GM12878 (cell line): ENCODE data around the gene POP7. TPM values are rescaled to one million over a fixed set of nuclear protein-coding genes. Genes with fewer than 3 reads are reported as not detected.

Experiments
- ATAC-seq: fragments of 200-7000 bp; cut with Tn5 transposase; 3 replicates; pipeline ENCODE4 v1.9.1; 2020; ENCODE audit warnings: mild to moderate bottlenecking, moderate library complexity
- BruUV-seq: library from RNA; stranded (reverse); fragments of 400-500 nt; replicated peaks from 2 replicates; lab custom pipeline; 2021; lab: Mats Ljungman, UMichigan
- CTCF ChIA-PET: fragments of 300-600 bp; sonication (Branson Sonifier 250); formaldehyde crosslinking; extraction: SDS; loops from one replicate; lab custom pipeline; 2021; ENCODE audit warnings: inconsistent platforms; lab: Yijun Ruan, JAX
- POLR2A ChIA-PET: fragments of 350-600 bp; formaldehyde crosslinking; extraction: SDS; loops from one replicate; lab custom pipeline; 2021; ENCODE audit warnings: inconsistent platforms; lab: Charles Lee
- RAD21 ChIA-PET: fragments of 300-600 bp; sonication (Branson Sonifier 250); formaldehyde crosslinking; loops from one replicate; lab custom pipeline; 2023; ENCODE audit warnings: antibody characterized with exemption; ENCODE audit not compliant: unreplicated experiment; lab: Charles Lee
- SMC1A ChIA-PET: fragments of 300-600 bp; sonication (Branson Sonifier 250); formaldehyde crosslinking; loops from one replicate; lab custom pipeline; 2023; ENCODE audit not compliant: unreplicated experiment, uncharacterized antibody; lab: Charles Lee
- DNase-seq: peaks from one replicate; pipeline ENCODE4 v3.0.0-alpha.2; 2011; ENCODE audit warnings: low read depth, low spot score
- FAIRE-seq: peaks from 3 replicates; lab custom pipeline; 2011; peaks lifted over from hg19 to GRCh38; lab: Jason Lieb, UNC
- H2AFZ ChIP-seq: 2 replicates; pipeline ENCODE4 v1.6.0; 2011; ENCODE audit warnings: low read depth, low read length, control low read depth; ENCODE audit not compliant: control insufficient read depth
- H3K27ac ChIP-seq: 2 replicates; pipeline ENCODE4 v1.5.1; 2011; ENCODE audit warnings: control low read depth; ENCODE audit not compliant: control insufficient read depth, insufficient read depth
- H3K27me3 ChIP-seq, 2 experiments: replicated peaks in 1 of 2; 2 replicates each; pipeline versions ENCODE4 v1.6.0 to v1.6.1; 2011; ENCODE audit warnings: low read length in 1 of 2; ENCODE audit not compliant: control insufficient read depth in 2 of 2, insufficient read depth in 2 of 2
- H3K36me3 ChIP-seq, 2 experiments: 2 replicates each; pipeline ENCODE4 v1.5.1; 2011; ENCODE audit warnings: low read length in 1 of 2; ENCODE audit not compliant: control insufficient read depth in 2 of 2, insufficient read depth in 2 of 2
- H3K4me1 ChIP-seq: 2 replicates; pipeline ENCODE4 v1.6.1; 2011; ENCODE audit warnings: mild to moderate bottlenecking, low read length, moderate library complexity, mixed read lengths; ENCODE audit not compliant: control insufficient read depth, insufficient read depth
- H3K4me2 ChIP-seq: 2 replicates; pipeline ENCODE4 v1.6.0; 2011; ENCODE audit warnings: control low read depth; ENCODE audit not compliant: control insufficient read depth, insufficient read depth
- H3K4me3 ChIP-seq: fragments of 200-600 bp; sonication (generic); 2 replicates; pipeline ENCODE4 v1.5.1; 2016
- H3K79me2 ChIP-seq: 2 replicates; pipeline ENCODE4 v1.6.0; 2011; ENCODE audit warnings: low read length; ENCODE audit not compliant: control insufficient read depth, insufficient read depth
- H3K9ac ChIP-seq: 2 replicates; pipeline ENCODE4 v1.8.0; 2011; ENCODE audit warnings: low read length, control low read depth, mixed read lengths; ENCODE audit not compliant: control insufficient read depth, insufficient read depth
- H3K9me3 ChIP-seq: replicated peaks from 3 replicates; pipeline ENCODE4 v1.5.1; 2011; ENCODE audit warnings: mild to moderate bottlenecking, low read length; ENCODE audit not compliant: control insufficient read depth, insufficient read depth
- H4K20me1 ChIP-seq: 2 replicates; pipeline ENCODE4 v1.6.0; 2011; ENCODE audit not compliant: control insufficient read depth, insufficient read depth
- CUX1 ChIP-seq: IDR thresholded peaks from 2 replicates; pipeline ENCODE4 v1.6.1; 2012; ENCODE audit warnings: improper control_type of control experiment, low read depth, low read length; ENCODE audit not compliant: insufficient replicate concordance
- IKZF2 ChIP-seq, 2 experiments: fragments of 450-650 bp; IDR thresholded peaks; 2 replicates each; pipeline ENCODE4 v1.6.1; 2017; ENCODE audit warnings: mild to moderate bottlenecking in 2 of 2, moderate library complexity in 2 of 2
- MYC ChIP-seq: IDR thresholded peaks from 2 replicates; pipeline ENCODE4 v1.6.1; 2011; ENCODE audit warnings: mild to moderate bottlenecking, low read length, moderate library complexity, inconsistent platforms; ENCODE audit not compliant: insufficient read depth, insufficient replicate concordance, insufficient read length, severe bottlenecking
- NFYA ChIP-seq: IDR thresholded peaks from 2 replicates; pipeline ENCODE4 v1.6.1; 2011; ENCODE audit warnings: low read depth, mild to moderate bottlenecking, low read length, improper control_type of control experiment, borderline replicate concordance
- NR2C2 ChIP-seq: IDR thresholded peaks from 2 replicates; pipeline ENCODE4 v1.6.1; 2011; ENCODE audit warnings: borderline replicate concordance, low read depth; ENCODE audit not compliant: control insufficient read depth, insufficient read length
- PML ChIP-seq: IDR thresholded peaks from 2 replicates; pipeline ENCODE4 v1.6.1; 2012; ENCODE audit warnings: low read length, inconsistent platforms
- POLR2A ChIP-seq: IDR thresholded peaks from 2 replicates; pipeline ENCODE4 v1.6.1; 2011; ENCODE audit warnings: low read depth, mild to moderate bottlenecking, low read length
- RAD51 ChIP-seq: fragments of 450-650 bp; IDR thresholded peaks from 2 replicates; pipeline ENCODE4 v1.6.1; 2016; ENCODE audit warnings: moderate library complexity, mild to moderate bottlenecking, inconsistent platforms
- SMAD1 ChIP-seq: fragments of 450-650 bp; IDR thresholded peaks from 2 replicates; pipeline ENCODE4 v1.6.1; 2018; ENCODE audit warnings: mild to moderate bottlenecking, low read depth; ENCODE audit not compliant: partially characterized antibody
- WGBS: methylation state at CpG from one replicate; pipeline ENCODE4 v1.1.6; 2016; ENCODE audit warnings: low lambda C conversion rate; ENCODE audit not compliant: insufficient replicate concordance, insufficient coverage; ENCODE audit errors: missing lambda C conversion rate; 5-methylcytosine and 5-hydroxymethylcytosine counted together
- in situ Hi-C: fragments of 300-500 bp; cut with MboI; formaldehyde crosslinking; loops from 9 replicates; pipeline ENCODE4 v1.14.3; 2018; ENCODE audit warnings: mixed read lengths
- intact Hi-C: fragments of 100-400 bp; cut with micrococcal nuclease; formaldehyde crosslinking; loops from one replicate; pipeline ENCODE4 v1.14.2; 2022; ENCODE audit not compliant: unreplicated experiment
- polyA plus RNA-seq, 11 experiments: library from polyadenylated mRNA; depleted of rRNA in 4 of 11; unstranded in 6 of 11; stranded (reverse) in 5 of 11; fragments of >200 nt; fragmentation: Nextera tagmentation in 4 of 11; fragmentation: Illumina TruSeq in 1 of 11; extraction: Ambion mirVana in 4 of 11; extraction: Trizol in 1 of 11; gene quantifications; 1 replicate in 1 of 11; 2 replicates in 10 of 11; pipeline versions ENCODE4 v1.2.1 to v1.2.3, GENCODE V29; 2011 to 2016; ENCODE audit warnings: inconsistent platforms in 2 of 11, missing spikeins in 2 of 11, low read depth in 1 of 11
- total RNA-seq, 4 experiments: library from RNA; depleted of rRNA in 3 of 4; stranded (reverse); fragments of >200 nt in 3 of 4; fragmentation: Illumina TruSeq in 1 of 4; extraction: Trizol in 1 of 4; gene quantifications; 2 replicates each; pipeline versions ENCODE4 v1.2.1 to v1.2.3, GENCODE V29; 2013 to 2021

Gene POP7
- total and polyA plus RNA-seq, 10 of the 15 experiments (the other 5 are each of a cell fraction or from before 2014, with no cell fraction given), result 12.1 to 148 (median 51.7) TPM

GRCh38 chr7:100685631-100686145 lies 20.2 kb upstream of the POP7 start:
- Histone ChIP-seq H3K4me1 (peaks cover 10% of the 10 kb centered on the region), H3K9ac (no peak overlapping the region), H3K36me3 (peaks cover 0 to 45% of the 10 kb centered on the region in 2 experiments; a peak in 3 of 4 replicates), H3K4me3 (no peak overlapping the region), H3K4me2 (no peak overlapping the region), H3K27me3 (no peaks in the 10 kb centered on the region), H3K27ac (no peak overlapping the region), H3K9me3 (no peaks in the 10 kb centered on the region), H4K20me1 (no peaks in the 10 kb centered on the region), H2AFZ (no peak overlapping the region), H3K79me2 (peaks cover 21% of the 10 kb centered on the region)
- WGBS, result 85% methylated on average over 16 of the region's 17 CpGs
- no peak for FAIRE-seq
- no TSS peak for BruUV-seq
- CTCF ChIA-PET, result interaction anchor here (1.2 kb wide), 1 partner anchor 20 kb away, joined by 4 read pairs; the partner anchor contains the start of gene POP7
- SMC1A ChIA-PET, result no interaction called here
- ATAC-seq, result no peak
- in situ Hi-C loops, result loop anchor here (25.0 kb wide), 1 partner anchor 223 kb away; the partner anchor contains the start of gene SPACDR
- DNase-seq, result no peak
- RAD21 ChIA-PET, result no interaction called here
- TF ChIP-seq PML, result no peak
- no peak for TF ChIP-seq MYC
- TF ChIP-seq POLR2A, result no peak
- no peak for TF ChIP-seq CUX1
- TF ChIP-seq RAD51, result no peak
- no peak for TF ChIP-seq IKZF2 (IDR thresholded peaks at IDR 0.05)
- no peak for TF ChIP-seq SMAD1
- TF ChIP-seq NR2C2, result no peak
- no peak for TF ChIP-seq NFYA
- POLR2A ChIA-PET, result no interaction called here
- intact Hi-C loops, result no loop called here
